KBM-7 (cell line): ENCODE data around the gene SBNO2.

Source experiments
- DNase-seq: peaks from one replicate; pipeline ENCODE4 v3.0.0-alpha.2; 2015
- in situ Hi-C: fragments of 300-500 bp; cut with MboI; formaldehyde crosslinking; loops from 2 replicates; pipeline ENCODE4 v1.14.3; 2020; ENCODE audit warnings: low sequenced_read_pairs, low pct_unique_long_range_greater_than_20kb, mixed read lengths

SBNO2 gene

DNA sequence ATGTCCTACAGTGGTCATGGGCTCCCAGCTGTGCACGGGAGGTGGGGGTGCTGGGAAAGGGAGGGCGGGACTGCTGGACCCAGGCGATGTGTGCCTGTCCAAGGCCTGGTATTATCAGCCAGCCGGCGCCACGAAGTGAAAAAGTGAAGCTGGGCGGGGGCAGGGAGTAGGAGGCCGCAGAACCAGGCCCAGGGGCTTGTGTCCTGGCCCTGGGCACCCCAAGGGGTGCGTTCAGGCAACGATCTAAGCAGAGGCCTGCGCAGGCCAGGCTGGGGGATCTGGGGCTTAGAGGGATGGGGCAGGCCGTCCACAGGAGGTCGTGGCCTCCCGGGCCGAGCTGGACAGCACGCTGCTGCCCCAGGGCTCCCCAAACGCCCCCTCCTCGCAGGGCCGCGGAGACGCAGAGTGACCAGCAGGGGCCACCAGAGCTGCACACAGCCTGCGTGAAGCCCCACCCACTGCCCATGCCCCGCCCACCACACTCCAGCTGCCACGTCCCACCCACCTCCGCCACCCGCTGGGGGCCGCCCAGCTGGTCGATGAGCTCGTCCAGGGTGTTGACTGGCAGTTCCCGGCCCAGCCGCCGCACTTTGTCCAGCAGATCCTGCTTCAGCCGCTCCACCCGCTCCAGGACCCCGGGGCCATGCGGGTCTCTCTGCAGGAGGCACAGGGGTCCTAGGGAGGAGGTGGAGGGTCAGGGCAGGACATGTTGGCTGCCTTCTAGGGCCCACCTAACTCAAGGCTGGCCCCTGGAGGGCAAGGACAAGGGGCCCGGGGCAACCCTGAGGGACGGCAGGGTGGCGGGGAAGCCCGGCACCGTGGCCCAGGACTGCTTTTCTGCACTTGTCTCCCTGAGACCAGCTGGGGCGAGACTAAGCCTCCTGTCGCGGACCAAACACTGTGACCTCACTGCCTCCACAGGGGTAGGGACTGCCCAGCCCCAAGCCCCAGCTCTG is 60.8 kb downstream of the SBNO2 start:
- in situ Hi-C loops = no loop called here
- peak; percentile 73 for DNase-seq

- in situ Hi-C loops = no loop called here
- no peak for DNase-seq
Measured at GRCh38 chr19:1112268-1113029, 61.6 kb downstream of the SBNO2 start.

DNA sequence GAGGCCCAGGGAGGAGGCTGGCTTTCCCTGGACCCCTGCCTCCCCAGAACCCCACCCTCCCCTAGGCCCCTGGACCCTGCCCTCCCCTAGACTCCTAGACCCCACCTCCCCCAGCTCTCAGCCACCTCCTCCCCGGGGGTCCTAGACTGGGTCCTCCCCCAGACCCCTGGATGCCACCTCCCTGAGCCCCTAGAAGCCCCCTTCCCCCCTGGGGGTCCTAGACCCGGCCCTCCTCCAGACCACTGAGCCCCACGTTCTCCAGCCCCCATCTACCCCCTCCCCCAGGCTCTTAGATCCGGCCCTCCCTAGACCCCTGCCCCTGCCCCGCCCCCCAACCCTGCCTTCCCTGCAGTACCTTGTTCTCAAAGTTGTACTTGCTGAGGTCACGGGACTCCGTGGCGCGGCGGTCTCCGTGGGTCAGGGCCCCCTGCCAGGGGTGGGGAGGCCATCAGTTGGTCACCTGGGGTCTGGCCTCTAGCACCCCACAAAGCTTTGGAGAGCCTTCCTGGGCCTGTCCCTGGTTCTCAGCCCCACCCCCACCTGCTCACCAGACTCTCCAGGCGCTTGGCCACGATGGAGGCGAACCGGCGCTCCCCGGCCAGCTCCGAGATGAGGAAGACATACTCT is 62.3 kb downstream of the SBNO2 start:
- no peak for DNase-seq
- in situ Hi-C loops = no loop called here

DNA sequence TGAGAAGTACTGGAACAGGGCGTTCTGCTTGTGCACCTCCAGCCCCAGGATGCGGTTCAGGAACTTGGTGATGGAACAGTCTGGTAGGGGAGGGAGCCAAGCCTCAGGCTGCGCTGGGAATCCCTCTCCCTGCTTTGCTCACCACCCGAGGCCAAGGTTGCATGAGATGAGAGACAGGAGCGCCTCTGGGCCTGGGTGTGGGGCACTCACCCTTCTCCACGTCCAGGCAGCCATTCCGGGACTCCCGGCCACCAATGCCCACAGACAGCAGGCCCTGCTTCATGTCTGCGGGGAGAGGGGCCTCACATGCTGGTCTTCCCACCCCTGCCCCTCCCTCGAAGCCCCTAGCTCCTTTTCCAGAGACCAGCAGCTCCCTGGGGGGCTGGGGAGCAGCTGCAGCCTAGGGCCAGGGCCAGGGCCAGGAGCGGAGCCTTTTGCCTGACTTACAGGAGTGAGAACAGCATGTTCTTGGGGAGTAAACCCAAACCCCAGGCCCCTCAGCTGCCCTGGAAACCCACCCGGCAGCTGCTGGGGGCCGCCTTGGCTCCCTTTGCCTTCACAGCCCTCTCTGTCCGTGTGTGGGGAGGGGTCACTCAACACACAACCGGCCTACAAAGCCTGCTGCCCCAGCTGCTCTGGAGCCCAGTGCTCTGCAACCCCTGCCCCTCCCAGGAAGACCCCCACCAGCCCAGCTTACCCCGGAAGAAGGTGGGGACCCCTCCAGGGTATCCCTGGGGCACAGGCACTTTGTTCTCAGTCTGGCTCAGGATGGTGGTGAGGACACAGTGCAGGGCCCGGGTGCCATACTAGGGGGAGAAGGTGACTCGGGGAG is 63.0 kb downstream of the SBNO2 start:
- no peak for DNase-seq

DNA sequence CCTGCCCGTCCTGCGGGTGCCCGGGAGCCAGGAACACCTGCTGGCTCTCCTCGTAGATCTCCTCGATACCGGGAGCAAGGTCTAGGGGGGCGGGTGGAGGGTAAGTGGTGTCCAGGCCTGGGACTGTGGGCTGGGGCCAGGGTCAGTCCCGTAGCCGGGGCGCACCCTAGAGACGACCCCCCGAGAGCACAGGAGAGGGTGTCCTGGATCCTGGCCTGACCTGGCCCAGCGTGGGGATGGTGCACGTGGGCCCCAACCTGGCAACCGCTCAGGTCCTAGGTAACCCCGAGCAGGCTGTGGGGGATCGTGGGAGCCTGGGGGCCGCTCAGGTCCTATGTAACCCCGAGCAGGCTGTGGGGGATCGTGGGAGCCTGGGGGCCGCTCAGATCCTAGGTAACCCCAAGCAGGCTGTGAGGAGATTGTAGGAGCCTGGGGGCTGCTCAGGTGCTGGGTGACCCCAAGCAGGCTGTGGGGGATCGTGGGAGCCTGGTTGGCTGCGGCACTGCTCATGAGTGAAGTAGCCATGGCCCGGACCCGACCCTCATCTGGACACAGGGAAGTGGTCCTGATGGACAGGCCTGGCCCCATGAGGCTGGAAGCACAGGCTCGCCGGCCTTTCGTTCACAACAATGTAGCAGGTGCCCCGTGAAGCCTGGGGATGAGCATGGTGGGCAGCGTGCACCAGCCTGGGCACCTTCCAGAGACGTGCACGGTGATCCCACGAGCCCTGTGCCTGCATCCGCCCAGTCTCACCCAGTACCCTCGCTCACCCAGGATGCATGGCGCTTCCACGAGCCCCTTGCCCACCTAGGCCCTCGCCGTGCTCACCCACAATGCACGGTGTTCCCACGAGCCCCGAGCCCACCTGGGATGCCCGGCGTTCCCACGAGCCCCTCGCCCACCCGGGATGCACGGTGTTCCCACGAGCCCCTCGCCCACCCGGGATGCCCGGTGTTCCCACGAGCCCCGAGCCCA is 64.1 kb downstream of the SBNO2 start:
- in situ Hi-C loops = no loop called here

More for the DNA sequence above, 63.0 kb downstream of the SBNO2 start:
- in situ Hi-C loops = no loop called here

GRCh38 chr19:1109032-1109551 is 65.0 kb downstream of the SBNO2 start:
- in situ Hi-C loops = no loop called here
- no peak for DNase-seq

More for the DNA sequence above, 64.1 kb downstream of the SBNO2 start:
- DNase-seq = no peak

DNA sequence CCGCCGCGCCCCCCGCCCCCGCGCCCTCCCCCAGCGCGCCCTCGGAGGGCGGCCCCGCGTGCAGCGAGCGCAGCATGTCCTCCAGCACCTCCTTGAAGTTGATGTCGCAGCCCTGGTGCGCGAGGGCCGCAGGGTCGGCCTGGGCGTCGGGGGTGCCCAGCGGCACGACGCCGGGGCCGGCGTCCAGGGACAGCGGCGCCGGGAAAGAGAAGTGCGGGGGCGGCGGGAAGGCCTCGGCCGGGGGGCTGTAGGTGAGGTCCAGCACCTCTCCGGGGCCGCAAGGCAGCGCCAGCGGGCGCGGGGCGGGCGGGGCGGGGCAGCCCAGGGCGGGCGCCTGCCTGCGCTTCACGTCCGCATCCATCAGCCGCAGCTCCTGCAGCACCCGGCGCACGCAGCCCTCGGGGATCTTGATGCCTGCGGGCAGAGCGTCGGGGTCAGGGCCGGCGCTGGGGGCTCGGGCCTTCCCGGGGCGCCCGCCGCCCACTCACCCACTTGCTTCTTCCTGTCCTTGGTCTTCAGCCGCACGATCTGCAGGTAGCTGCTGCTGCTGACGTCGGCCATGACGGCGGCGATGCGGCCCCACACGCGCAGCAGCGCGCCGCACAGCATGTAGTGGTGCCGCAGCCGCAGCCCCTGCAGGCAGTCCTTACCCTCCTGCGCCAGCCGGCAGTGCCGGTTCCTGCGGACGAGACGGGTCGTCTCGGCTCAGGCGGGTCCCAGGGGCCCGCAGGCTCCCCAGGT is 65.6 kb downstream of the SBNO2 start:
- in situ Hi-C loops = no loop called here
- DNase-seq = no peak

GRCh38 chr19:1107661-1108261 is 66.3 kb downstream of the SBNO2 start:
- in situ Hi-C loops = no loop called here

DNA sequence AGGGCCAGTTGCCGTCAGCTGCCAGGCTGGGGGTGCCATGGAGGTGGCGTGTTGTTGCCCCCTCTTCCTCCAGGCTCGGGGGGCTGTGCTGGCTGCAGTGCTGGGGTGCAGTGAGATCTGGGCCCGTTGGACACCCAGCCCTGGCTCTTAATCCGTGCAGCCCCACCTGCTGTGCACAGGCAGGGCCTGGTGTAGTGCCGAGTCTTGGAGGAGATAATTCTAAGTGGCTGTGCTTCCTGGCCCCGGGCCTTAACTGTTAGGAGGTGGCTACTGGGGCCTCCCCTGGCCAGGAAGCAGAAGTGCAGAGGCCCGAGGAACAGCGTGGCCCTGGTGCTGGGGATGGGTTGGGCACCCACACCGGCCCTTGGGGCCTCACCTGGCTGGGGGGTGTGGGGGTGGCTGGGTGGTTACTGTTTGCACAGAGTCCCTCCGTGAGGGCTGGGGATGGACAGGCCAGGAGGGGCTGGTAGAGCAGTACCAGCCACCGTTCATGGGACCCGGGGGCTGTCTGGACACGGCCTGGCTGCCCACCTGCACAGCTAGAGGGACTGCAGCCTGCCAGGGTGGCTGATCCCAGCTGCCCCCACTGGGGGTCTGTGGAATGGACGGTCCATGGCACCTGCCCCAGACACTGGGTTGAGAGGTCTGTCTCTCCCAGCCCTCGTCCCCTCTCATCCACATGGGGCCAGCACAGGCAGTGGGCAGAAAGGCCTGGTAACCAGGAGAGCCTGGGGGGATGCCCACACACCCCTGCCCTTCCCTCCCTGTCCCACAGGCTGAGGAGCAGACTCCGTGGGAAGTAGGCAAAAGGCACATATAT is 67.0 kb downstream of the SBNO2 start:
- in situ Hi-C loops = no loop called here
- DNase-seq = peak; percentile 45

More at GRCh38 chr19:1107661-1108261, 66.3 kb downstream of the SBNO2 start:
- DNase-seq = no peak

DNA sequence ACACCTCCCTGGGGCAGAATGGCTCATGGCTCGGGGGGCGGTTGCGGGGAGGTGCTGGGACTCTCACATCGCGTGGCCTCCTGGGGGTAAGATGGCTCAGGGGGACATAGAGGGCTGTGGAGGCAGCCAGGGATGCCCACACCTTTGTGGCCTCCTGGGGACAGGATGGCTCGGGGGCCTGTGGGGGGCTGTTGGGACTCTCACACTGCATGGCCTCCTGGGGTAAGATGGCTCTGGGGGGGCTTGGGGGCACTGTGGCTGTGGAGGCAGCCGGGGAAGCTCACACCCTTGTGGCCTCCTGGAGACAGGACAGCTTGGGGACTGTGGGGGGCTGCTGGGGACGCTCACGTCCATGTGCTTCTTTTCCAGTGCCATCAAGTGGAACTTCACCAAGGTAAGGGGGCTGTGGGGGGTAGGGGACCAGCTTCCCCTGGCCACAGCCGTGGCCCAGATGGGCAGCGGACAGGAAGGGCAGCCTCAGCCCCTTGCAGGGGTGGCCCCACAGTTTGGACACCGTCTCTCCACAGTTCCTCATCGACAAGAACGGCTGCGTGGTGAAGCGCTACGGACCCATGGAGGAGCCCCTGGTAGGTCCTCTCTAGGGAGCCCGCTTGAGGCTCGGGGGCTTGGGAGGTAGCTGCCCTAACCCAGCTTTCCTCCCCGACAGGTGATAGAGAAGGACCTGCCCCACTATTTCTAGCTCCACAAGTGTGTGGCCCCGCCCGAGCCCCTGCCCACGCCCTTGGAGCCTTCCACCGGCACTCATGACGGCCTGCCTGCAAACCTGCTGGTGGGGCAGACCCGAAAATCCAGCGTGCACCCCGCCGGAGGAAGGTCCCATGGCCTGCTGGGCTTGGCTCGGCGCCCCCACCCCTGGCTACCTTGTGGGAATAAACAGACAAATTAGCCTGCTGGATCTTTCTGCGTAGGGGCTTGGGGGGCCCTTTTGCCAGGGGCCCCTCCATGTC is 67.9 kb downstream of the SBNO2 start:
- in situ Hi-C loops = no loop called here
- DNase-seq = no peak

DNA sequence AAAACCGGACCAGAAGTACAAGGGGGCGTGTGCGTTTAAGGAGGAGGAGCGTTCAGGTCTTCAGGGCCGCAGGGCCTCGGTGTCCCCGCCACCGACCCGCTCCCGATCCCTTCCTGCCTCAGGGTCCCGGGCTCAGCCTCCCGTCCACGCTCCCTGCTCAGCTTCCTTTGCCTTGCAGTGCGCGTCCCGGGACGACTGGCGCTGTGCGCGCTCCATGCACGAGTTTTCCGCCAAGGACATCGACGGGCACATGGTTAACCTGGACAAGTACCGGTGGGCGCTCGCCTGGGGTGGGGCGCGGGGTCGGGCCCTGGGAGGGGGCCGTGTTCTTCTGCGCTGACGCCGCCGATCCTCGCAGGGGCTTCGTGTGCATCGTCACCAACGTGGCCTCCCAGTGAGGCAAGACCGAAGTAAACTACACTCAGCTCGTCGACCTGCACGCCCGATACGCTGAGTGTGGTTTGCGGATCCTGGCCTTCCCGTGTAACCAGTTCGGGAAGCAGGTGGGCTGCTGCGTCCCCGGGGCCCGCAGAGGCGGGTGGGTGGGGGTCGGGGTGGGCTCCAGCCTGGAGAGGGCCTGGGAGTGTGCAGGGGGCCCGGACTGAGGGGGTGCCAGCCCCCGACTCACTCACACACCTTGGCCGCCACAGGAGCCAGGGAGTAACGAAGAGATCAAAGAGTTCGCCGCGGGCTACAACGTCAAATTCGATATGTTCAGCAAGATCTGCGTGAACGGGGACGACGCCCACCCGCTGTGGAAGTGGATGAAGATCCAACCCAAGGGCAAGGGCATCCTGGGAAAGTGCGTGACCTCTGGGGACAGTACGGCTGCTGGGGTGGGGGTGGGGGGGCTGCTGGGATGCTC is 68.8 kb downstream of the SBNO2 start:
- no peak for DNase-seq
- in situ Hi-C loops = no loop called here

DNA sequence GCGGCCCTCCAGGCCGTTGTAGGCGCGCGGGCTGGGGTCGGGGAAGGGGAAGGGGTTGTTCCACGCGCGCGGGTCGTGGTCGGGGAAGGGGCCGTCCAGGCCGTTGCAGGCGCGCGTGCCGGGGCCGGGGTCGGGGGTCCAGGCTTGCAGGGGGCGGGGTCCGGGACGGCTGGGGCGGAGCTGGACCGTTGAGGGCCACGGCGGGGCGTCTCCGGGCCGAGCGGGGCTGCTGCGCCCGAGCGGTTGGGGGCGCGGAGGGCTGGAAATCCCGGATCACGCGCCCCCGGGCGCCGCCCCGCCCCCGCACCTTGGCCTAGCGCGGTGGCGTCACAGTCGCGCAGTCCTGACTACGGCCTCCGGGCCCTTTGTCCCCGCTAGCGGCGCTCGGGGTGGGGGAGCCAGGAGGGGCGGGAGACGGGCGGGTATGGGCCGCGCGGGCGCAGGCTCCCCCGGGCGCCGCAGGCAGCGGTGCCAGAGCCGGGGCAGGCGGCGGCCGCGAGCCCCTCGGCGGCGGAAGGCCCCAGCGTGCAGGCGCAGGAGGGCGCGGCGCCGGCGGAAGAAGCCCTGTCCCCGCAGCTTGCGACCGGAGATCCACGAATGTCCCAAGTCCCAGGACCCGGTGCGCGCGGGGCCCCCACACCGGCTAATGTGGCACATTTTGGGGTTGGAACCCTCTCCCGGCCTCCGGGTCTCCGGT is 69.6 kb downstream of the SBNO2 start:
- DNase-seq = peak; percentile 43
- in situ Hi-C loops = no loop called here

- peak; percentile 99 for DNase-seq
- in situ Hi-C loops = no loop called here
Measured at GRCh38 chr19:1103708-1104310, 70.3 kb downstream of the SBNO2 start, which contains the start of gene GPX4. Gene GPX4 (plus strand): TSS chr19:1103994. CDS start chr19:1104044, 50 bp downstream.
